ENCODE results near the gene TGIF2. TPM values are rescaled to one million over a fixed set of nuclear protein-coding genes. Genes with fewer than 3 reads are reported as not detected.

Gene TGIF2
- total RNA-seq, 1 experiment from 2014 or later: 17.1 TPM

DNA sequence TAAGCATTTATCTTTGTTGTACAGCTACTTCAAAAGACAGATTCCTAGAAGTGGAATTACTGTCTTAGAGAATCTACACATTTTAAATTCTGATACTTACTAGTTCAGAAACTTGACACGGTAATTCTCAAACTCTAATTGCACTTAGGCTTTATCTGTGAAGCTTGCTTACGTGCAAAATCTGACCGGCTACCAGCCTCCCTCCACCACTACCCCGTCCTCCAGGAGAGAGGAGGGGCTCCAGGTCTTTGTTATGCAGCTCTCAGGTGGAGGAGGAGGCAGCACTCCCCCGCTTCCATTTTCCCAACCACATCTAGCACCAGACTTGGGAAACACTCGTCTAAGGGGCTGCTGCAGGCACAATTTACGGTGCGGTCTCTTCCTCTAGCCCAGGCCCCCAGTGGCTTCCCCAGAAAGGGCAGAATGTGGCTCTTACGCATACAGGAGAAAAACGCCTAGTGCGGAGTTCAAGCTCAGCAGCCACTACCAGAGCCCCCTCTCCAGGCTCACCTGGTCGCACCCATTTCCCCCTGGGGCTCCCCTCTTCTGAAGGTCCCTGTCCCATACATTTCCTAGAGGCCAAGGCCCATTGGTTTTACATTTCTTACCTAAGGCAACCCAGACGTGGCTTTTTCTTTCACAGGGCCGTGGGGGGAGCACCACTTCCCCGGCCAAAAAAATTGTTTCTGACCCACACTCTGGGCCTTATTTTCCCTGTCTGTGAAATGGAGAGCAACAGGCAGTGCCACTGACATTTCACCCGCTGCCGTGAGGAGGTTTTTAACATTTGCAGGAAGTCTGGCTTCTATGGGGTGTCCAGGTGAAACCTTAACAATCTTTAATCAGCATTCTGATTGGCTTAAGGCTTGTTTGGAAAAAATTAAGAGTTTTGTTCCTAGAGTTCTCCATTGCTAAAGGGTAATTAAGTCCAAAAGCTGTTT is 1.6 kb upstream of the TGIF2 start:
- no peak for TF ChIP-seq CEBPB (IDR thresholded peaks at IDR 0.05; ENCODE audit: low read depth)
- TF ChIP-seq POLR2A (IDR thresholded peaks at IDR 0.05; ENCODE audit: borderline replicate concordance, extremely low read depth, insufficient read depth, insufficient read length): no peak
- no TSS peak for BruUV-seq (replicated peaks)
- ChIA-PET RAD21 (ENCODE audit: low non-redundant PET in 1 of 2, low total read pairs in 2 of 2, uncharacterized antibody in 2 of 2, unreplicated experiment in 2 of 2) (no interaction called here), POLR2A (interaction anchor here (0.8 to 1.1 kb wide), 2 partner anchors 33 kb away, joined by 3 to 4 read pairs; partner anchors contain the start of gene RAB5IF), CTCF (interaction anchor here (0.7 to 1.3 kb wide), 3 partner anchors 14 to 34 kb away, joined by 4 to 6 read pairs (median 5); partner anchors contain the start of gene RAB5IF)
- intact Hi-C loops (cut with micrococcal nuclease): no loop called here
- no peak for DNase-seq (ENCODE audit: low read depth, low spot score)
- no peak overlapping the region for H3K4me3 ChIP-seq (replicated peaks in 1 of 2; ENCODE audit: low read depth in 1 of 2, low read length in 2 of 2)
- no peaks in the 10 kb centered on the region for H4K20me1 ChIP-seq (ENCODE audit: insufficient read depth)
- no peak overlapping the region for H3K9ac ChIP-seq (ENCODE audit: low read length)
- H3K27ac ChIP-seq (ENCODE audit: low read depth, low read length): peak overlapping the region; percentile 53; the same call in 1 of the 2 replicates
- H2AFZ ChIP-seq (ENCODE audit: low read depth, low read length, poor library complexity, severe bottlenecking): no peak overlapping the region
- H3K9me3 ChIP-seq (ENCODE audit: control insufficient read depth in 1 of 2, insufficient read depth in 1 of 2, low read depth in 1 of 2, low read length in 2 of 2): no peaks in the 10 kb centered on the region
- peaks cover 21 to 36% of the 10 kb centered on the region in 2 experiments for H3K4me1 ChIP-seq (ENCODE audit: control insufficient read depth in 1 of 2, insufficient read depth in 2 of 2, low read length in 2 of 2)
- peaks cover 16% of the 10 kb centered on the region for H3K79me2 ChIP-seq (ENCODE audit: insufficient read depth, low read length)
- H3K4me2 ChIP-seq (ENCODE audit: low read length): no peak overlapping the region
- no peaks in the 10 kb centered on the region for H3K27me3 ChIP-seq (ENCODE audit: insufficient read depth, low read length)
- no peaks in the 10 kb centered on the region for H3K9me2 ChIP-seq (ENCODE audit: insufficient read depth)
- H3K36me3 ChIP-seq (ENCODE audit: control insufficient read depth in 1 of 2, insufficient read depth in 2 of 2, low read length in 2 of 2): no peaks in the 10 kb centered on the region
- no peak for ATAC-seq

- Histone ChIP-seq H3K36me3 (ENCODE audit: control insufficient read depth in 1 of 2, insufficient read depth in 2 of 2, low read length in 2 of 2) (no peaks in the 10 kb centered on the region), H3K4me3 (replicated peaks in 1 of 2; ENCODE audit: low read depth in 1 of 2, low read length in 2 of 2) (peak overlapping the region; percentile 8 to 79; a peak in 3 of 4 replicates), H3K9ac (ENCODE audit: low read length) (peak overlapping the region; percentile 82), H3K9me2 (ENCODE audit: insufficient read depth) (no peaks in the 10 kb centered on the region), H3K4me1 (ENCODE audit: control insufficient read depth in 1 of 2, insufficient read depth in 2 of 2, low read length in 2 of 2) (peaks cover 21 to 36% of the 10 kb centered on the region in 2 experiments), H3K27me3 (ENCODE audit: insufficient read depth, low read length) (no peaks in the 10 kb centered on the region), H2AFZ (ENCODE audit: low read depth, low read length, poor library complexity, severe bottlenecking) (peak overlapping the region; percentile 71), H3K79me2 (ENCODE audit: insufficient read depth, low read length) (peaks cover 16% of the 10 kb centered on the region), H3K27ac (ENCODE audit: low read depth, low read length) (peak overlapping the region; percentile 53; the same call in 1 of the 2 replicates), H3K4me2 (ENCODE audit: low read length) (peak overlapping the region; percentile 100), H4K20me1 (ENCODE audit: insufficient read depth) (no peaks in the 10 kb centered on the region), H3K9me3 (ENCODE audit: control insufficient read depth in 1 of 2, insufficient read depth in 1 of 2, low read depth in 1 of 2, low read length in 2 of 2) (no peaks in the 10 kb centered on the region)
- DNase-seq (ENCODE audit: low read depth, low spot score): no peak
- TF ChIP-seq CTCF (IDR thresholded peaks at IDR 0.05 in 2 of 3, conservative IDR thresholded peaks at IDR 0.05 in 1 of 3; ENCODE audit: borderline replicate concordance in 1 of 3, insufficient read depth in 1 of 3, low read depth in 2 of 3, low read length in 2 of 3) (no peak), ZFX (IDR thresholded peaks at IDR 0.05) (no peak), SIN3A (IDR thresholded peaks at IDR 0.05; ENCODE audit: low read depth) (no peak), TCF7L2 (IDR thresholded peaks at IDR 0.05; ENCODE audit: borderline replicate concordance, extremely low read depth, insufficient read depth, insufficient read length) (no peak)
- ChIA-PET POLR2A (interaction anchor here (1.1 to 1.2 kb wide), 2 partner anchors 31 to 32 kb away, joined by 3 to 4 read pairs; no protein-coding TSS in a partner anchor), RAD21 (ENCODE audit: low non-redundant PET in 1 of 2, low total read pairs in 2 of 2, uncharacterized antibody in 2 of 2, unreplicated experiment in 2 of 2) (interaction anchor here in 1 of 2 experiments (0.6 kb wide), 2 partner anchors 12 to 15 kb away, joined by 4 to 5 read pairs; no protein-coding TSS in a partner anchor), CTCF (interaction anchor here (0.7 to 1.1 kb wide), 2 partner anchors 33 to 349 kb away, joined by 4 to 6 read pairs; partner anchors contain the start of gene RAB5IF)
- no peak for ATAC-seq
- intact Hi-C loops (cut with micrococcal nuclease): no loop called here
- BruUV-seq (replicated peaks): no TSS peak
Measured at GRCh38 chr20:36572701-36573102, 695 bp upstream of the TGIF2 start.
